GM20431 (cell line): Measurements from ENCODE around the gene L3MBTL4.
"Not testable (repeated sequence)": the region's sequence is repeated elsewhere in the genome, so short reads cannot be mapped to it uniquely, and the experiment has no call there.

Experiments used
- in situ Hi-C: fragments of 300-500 bp; cut with MseI, MboI; formaldehyde crosslinking; loops from one replicate; pipeline ENCODE4 v1.15.0; 2020; ENCODE audit warnings: low sequenced_read_pairs; ENCODE audit not compliant: unreplicated experiment

The L3MBTL4 gene

DNA sequence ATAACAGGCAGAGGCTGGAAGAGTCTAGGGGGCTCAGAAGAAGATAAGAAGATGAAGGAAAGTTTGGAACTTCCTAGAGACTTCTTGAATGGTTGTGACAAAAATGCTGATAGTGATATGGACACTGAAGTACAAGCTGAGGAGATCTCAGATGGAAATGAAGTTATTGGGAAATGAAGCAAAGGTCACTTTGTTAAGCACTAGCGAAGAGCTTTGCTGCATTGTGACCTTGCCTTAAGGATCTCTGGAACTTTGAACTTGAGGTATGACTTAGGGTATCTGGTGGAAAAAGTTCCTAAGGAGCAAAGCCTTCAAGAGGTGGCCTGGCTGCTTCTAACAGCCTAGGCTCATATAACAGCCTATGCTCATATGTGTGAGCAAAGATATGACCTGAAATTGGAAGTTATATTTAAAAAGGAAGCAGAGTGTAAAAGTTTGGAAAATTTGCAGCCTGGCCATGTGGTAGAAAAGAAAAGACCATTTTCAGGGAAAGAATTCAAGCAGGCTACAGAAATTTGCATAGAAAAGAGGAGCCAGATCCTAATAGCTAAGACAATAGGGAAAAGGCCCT is 91.3 kb downstream of the L3MBTL4 start:
- in situ Hi-C loops: no loop called here

- in situ Hi-C loops: no loop called here
These were observed 99.0 kb downstream of the L3MBTL4 start for GRCh38 chr18:6315517-6316331.

GRCh38 chr18:6313415-6313814 is 101.3 kb downstream of the L3MBTL4 start:
- in situ Hi-C loops: no loop called here

DNA sequence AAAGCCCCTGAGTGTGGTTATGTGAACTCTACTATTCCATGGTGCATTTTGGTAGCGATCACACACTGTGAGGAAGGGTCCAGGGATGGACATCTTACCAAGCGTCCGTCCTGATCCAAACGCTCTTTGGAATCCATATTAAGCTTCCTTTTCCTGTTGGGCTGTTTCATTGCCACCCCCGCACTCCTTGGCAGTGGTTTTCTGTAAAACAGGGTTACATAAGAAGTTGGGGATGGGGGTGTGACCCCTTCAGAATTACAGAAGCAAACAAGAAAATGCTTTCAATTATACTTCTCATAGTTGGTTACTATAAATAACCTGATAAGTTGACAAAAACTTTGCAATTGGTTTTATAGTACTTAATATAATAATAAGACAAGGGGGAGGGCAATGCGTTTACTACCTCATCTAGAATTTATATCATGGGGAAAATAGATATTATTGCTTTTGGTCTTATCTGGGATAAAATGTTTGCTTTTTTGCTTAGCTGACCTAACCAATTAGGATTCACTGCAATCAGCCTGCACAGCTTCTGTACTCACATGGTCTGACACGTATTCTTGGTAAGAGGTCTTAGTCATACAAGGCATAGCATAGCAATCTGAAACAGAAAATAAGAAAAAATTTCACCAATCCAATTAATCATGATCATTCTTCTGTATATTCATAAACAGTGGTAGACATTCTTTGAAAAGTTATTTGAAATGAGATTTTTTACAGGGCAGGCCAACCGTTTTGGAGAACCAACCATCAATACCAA is 103.1 kb downstream of the L3MBTL4 start:
- in situ Hi-C loops: no loop called here

- in situ Hi-C loops: no loop called here
These were observed 104.0 kb downstream of the L3MBTL4 start for GRCh38 chr18:6310714-6311113.

DNA sequence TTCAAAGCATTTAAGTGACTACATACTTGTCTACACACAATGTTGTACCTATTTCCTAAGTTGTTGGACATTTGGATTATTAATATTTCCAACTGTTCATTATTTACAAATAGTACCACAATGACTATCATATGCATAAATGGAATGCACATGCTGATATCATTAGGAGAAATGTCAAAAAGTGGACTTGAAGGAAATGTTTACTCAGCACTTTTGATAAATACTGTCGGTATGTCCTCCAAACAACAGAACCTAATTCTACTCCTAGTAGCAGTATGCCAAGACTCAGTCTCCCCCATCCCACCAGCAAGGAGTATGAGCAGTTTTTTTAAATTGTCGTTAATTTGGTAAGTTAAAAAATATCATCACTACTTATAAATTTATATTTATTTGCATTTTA is 116.8 kb downstream of the L3MBTL4 start:
- in situ Hi-C loops: no loop called here

GRCh38 chr18:6294148-6294784 is 120.4 kb downstream of the L3MBTL4 start:
- in situ Hi-C loops: no loop called here

DNA sequence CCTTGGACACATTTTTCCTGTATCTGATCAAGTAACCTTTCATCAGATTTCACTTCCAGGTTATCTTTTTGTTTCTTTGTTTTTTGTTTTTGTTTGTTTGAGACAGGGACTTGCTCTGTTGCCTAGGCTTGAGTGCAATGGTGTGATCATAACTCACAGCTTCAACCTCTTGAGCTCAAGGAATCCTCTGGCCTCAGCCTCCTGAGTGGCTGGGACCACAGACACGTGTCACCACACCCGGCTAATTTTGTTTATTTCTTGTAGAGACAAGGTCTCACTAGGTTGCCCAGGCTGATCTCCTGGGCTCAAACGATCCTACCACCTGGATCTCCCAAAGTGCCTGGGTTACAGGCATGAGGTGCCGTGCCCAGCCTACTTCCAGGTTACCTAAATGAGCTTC is 124.9 kb downstream of the L3MBTL4 start:
- in situ Hi-C loops: no loop called here

- in situ Hi-C loops: no loop called here
These were observed 128.1 kb downstream of the L3MBTL4 start for GRCh38 chr18:6286585-6286984.

- in situ Hi-C loops: no loop called here
These were observed 129.9 kb downstream of the L3MBTL4 start for GRCh38 chr18:6284761-6285160.

- in situ Hi-C loops: no loop called here
These were observed 130.4 kb downstream of the L3MBTL4 start for GRCh38 chr18:6284300-6284699.

GRCh38 chr18:6281874-6282273 is 132.8 kb downstream of the L3MBTL4 start:
- in situ Hi-C loops: no loop called here

- in situ Hi-C loops: no loop called here
These were observed 134.4 kb downstream of the L3MBTL4 start for GRCh38 chr18:6280211-6280743.

DNA sequence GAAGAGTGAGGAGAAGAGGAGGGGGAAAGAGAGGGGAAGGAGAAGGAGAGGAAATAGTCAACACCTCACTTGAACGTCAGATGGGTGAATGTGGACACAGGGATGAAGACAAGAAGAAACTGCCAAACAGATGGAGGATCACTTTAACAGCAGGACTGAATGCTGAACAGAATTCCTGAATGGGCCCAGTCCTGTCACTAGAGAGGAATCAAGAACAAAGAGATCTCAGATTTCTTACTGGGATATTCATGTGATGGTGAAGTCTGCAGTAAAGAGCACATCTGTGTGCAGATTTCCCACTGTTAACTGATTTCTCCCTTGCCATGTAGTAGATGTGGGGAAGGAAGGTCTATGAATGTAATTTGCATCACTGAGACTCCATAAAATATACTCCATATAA is 135.4 kb downstream of the L3MBTL4 start:
- in situ Hi-C loops: no loop called here

- in situ Hi-C loops: no loop called here
These were observed 141.3 kb downstream of the L3MBTL4 start for GRCh38 chr18:6273423-6273822.

- in situ Hi-C loops: not testable (repeated sequence)
These were observed 142.6 kb downstream of the L3MBTL4 start for GRCh38 chr18:6272144-6272543.

GRCh38 chr18:6271585-6271984 is 143.1 kb downstream of the L3MBTL4 start:
- in situ Hi-C loops: no loop called here

- in situ Hi-C loops: no loop called here
These were observed 143.9 kb downstream of the L3MBTL4 start for GRCh38 chr18:6270771-6271216.

DNA sequence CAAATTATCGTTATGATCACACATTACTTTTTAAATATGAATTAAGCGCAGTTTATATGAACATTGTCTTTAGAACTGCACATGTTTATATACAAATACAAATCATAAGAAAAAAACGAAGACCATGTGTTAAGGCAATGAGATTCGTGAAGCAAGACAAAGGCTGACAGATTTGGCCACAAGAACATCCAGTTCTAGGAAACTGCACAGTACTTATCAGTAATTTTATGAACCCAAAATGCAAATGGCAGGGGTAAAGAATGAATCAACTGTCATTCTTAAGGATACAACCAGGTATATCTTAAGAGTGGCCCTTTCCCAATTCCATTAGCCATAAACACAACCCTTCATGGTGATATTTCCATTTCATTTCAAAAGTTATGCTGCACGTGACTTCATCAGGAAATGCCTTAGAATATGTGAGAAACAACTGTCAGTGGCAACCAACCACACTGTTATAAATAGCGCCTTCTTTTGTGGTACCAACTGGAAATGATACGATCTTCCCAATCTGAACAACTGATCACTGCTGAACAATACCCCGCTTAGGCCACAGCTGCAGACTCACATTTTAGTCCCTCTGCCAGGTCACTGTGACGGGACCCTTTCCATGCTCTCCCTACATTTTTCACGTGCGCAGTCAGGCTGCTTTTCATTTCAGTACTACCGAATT is 144.9 kb downstream of the L3MBTL4 start:
- in situ Hi-C loops: no loop called here

DNA sequence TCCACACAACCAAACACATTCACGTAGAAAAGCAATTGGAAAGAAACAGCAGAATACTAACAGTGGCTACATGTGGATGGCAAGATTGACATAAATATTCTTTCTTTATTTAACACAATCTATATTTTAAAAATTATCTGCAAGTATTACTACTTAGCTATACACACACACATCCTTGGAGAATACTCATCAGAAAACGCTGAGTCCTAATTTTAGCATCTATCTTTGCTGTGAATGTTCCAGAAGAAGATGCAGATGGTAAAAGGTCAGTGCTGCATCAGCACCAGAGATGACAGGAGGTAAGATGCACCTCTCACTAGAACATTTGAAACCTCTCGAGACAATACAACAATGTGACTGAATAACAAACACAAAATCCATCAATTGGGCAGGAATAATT is 148.5 kb downstream of the L3MBTL4 start:
- in situ Hi-C loops: no loop called here
